Measurements from ENCODE around the gene CRTAC1.

DNA sequence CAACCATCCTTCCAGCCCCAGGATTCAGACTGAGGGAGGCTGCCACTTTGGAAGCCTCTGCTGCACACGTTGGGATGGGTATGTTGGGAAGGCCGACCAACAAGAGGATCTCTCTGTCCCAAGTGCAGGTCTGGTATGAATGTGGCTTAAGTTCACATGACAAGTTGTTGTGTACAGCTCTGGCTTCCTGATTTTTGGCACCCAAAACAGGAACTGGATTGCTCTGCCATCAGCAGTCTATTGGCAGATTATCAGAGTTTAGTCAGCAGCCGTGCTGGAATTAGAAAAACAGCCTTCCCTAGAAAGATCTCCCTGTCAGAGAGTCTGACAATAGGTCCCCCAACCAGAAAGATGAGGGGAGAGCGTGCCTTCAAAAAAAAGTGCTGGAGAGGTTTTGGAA lies 113.8 kb downstream of the CRTAC1 start:
- TF ChIP-seq POLR2A (IDR thresholded peaks at IDR 0.05) = no peak
- TF ChIP-seq, protein P1, sequence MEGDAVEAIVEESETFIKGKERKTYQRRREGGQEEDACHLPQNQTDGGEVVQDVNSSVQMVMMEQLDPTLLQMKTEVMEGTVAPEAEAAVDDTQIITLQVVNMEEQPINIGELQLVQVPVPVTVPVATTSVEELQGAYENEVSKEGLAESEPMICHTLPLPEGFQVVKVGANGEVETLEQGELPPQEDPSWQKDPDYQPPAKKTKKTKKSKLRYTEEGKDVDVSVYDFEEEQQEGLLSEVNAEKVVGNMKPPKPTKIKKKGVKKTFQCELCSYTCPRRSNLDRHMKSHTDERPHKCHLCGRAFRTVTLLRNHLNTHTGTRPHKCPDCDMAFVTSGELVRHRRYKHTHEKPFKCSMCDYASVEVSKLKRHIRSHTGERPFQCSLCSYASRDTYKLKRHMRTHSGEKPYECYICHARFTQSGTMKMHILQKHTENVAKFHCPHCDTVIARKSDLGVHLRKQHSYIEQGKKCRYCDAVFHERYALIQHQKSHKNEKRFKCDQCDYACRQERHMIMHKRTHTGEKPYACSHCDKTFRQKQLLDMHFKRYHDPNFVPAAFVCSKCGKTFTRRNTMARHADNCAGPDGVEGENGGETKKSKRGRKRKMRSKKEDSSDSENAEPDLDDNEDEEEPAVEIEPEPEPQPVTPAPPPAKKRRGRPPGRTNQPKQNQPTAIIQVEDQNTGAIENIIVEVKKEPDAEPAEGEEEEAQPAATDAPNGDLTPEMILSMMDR (IDR thresholded peaks at IDR 0.05) = no peak

Data from lower leg skin (tissue), 3 donors.